IPS DF 6.9 (cell line): ENCODE data around the gene KLHL21.
"Not testable (repeated sequence)": the region's sequence is repeated elsewhere in the genome, so short reads cannot be mapped to it uniquely, and the experiment has no call there.

Source experiments
- DNase-seq: peaks from one replicate; pipeline ENCODE4 v3.0.0-alpha.2; 2013; ENCODE audit warnings: low read depth, low spot score
- H3K27ac ChIP-seq: one replicate; pipeline ENCODE4 v1.5.1; 2013; ENCODE audit warnings: low read length, control low read depth
- H3K27me3 ChIP-seq: 2 replicates; pipeline ENCODE4 v1.6.1; 2013; ENCODE audit warnings: mild to moderate bottlenecking, low read length; ENCODE audit not compliant: control insufficient read depth, insufficient read depth
- H3K36me3 ChIP-seq: 2 replicates; pipeline ENCODE4 v1.6.1; 2013; ENCODE audit warnings: low read length; ENCODE audit not compliant: control insufficient read depth, insufficient read depth
- H3K4me1 ChIP-seq: 2 replicates; pipeline ENCODE4 v1.6.1; 2013; ENCODE audit warnings: low read length; ENCODE audit not compliant: control insufficient read depth, insufficient read depth
- H3K4me3 ChIP-seq: 2 replicates; pipeline ENCODE4 v1.5.1; 2013; ENCODE audit warnings: mild to moderate bottlenecking, low read length
- H3K9me3 ChIP-seq: 2 replicates; pipeline ENCODE4 v1.6.1; 2013; ENCODE audit warnings: low read length, inconsistent platforms; ENCODE audit not compliant: control insufficient read depth, insufficient read depth
- WGBS: extraction: QIAGEN DNeasy Blood & Tissue Kit; methylation state at CpG from one replicate; pipeline ENCODE4 v1.1.7; 2013; ENCODE audit warnings: mixed read lengths, missing lambda C conversion rate; ENCODE audit not compliant: insufficient read length, insufficient coverage; 5-methylcytosine and 5-hydroxymethylcytosine counted together

KLHL21 gene

DNA sequence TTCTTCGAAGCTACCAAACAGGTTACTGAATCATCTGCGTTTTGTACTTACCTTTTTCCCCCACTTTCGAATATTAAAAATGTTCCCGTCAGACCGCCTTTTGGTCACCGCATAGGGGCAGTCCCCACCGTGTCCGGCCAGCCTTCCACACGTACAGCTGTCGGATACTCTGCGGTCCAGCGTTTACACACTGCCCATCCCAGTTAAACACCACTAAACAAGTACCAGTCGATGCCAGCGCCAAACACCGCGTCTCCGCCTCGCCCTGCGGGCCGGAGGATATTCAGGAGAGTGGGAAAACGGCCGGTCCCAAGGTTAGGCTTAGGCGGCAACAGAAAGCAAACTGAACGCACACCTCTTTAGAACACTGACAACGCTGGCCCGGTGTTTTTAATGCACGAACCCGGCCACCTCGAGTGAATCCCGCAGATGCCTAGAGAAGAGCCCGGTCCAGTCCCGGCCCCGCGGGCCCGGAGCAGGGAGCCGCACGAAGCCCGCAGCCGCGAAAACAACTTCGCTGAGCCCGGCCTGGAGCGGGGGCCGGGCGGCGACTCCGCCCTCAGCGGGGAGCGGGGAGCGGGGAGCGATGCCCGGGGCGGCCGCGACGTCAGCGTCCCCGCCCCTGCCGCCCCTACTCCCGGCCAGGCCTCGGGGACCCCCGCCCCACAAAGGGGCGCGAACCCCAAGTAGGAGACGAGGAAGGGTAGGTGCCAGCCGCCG, 10.1 kb upstream of the KLHL21 start:
- peaks cover 5% of the 10 kb centered on the region for H3K36me3 ChIP-seq
- H3K4me3 ChIP-seq, result peak overlapping the region; percentile 63; the same call in 1 of the 2 replicates
- no peak for DNase-seq
- no peak overlapping the region for H3K27ac ChIP-seq
- no peaks in the 10 kb centered on the region for H3K27me3 ChIP-seq
- no peaks in the 10 kb centered on the region for H3K9me3 ChIP-seq
- H3K4me1 ChIP-seq, result 0 out of 2 replicates have a peak, but pooled peaks cover 2% of the 10 kb centered on the region
- WGBS, result no CpG with 5 or more reads among the region's 67 CpGs

DNA sequence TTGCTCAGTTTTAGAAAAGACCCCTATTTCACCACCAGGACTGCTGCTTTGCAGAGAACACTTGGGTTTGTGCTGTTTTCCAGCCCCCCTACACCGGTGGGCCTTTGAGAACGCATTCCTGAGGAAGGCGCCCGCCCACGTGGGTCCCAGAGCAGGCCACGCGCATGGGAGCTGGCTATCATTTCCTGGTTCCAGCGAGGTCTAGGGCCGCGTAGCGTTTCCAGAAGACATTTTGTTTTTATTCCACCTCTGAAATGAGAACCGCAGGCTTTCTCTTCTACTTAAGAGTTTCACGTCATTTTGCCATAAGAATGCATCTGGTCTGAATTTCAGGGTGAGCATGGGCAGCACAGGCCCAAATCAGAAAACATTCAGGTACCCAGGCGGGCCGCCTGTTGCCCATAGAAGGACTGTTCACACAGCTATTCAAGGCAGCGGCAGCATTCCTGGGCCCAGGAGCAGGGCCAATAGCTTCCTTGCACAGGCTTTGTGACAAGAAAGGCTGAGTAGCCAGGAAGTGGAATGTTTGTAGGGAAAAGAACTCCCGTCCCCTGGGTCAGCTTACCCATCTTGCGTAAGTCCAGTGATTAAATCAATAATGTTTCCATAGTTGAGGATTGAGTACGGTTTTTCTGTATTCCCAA, 1.4 kb upstream of the KLHL21 start:
- H3K36me3 ChIP-seq, result peaks cover 3% of the 10 kb centered on the region
- H3K4me1 ChIP-seq, result no peaks in the 10 kb centered on the region
- no peak for DNase-seq
- H3K27me3 ChIP-seq, result no peaks in the 10 kb centered on the region
- no peak overlapping the region for H3K27ac ChIP-seq
- WGBS, result no CpG with 5 or more reads among the region's 19 CpGs
- H3K4me3 ChIP-seq, result peak overlapping the region; percentile 75; the same call in 1 of the 2 replicates
- no peaks in the 10 kb centered on the region for H3K9me3 ChIP-seq

DNA sequence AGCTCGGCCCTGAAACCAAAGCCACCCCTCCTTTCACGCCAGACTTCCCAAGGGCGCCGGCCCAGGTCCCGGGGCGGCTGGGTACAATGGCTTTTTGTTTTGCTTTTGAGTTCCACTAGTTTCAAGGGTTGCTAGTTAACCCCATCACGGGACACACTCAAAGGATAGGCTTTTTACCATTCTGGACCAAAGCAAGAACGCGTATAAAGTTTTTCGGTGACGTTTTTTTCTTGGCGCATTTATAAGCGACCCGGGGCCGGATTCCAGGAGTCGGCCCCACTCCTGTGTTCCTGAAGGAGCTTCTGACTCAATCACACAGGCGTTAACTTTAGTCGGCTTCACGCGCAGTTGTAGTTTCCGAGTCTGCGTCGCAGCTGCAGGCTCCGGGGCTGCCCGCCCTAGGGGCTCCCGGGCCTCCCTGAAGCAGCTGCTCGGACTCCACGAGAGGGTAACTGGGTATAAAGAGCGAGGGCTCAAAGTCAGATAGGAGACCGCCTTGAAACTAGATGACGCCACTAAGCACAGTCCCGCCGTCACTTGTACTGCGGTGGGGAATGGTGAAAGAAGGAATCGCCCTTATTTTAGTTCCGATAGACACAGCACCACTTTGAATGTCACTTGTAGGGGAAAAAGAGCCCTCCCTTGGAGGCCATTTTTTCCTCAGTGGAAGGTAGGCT, 707 bp upstream of the KLHL21 start:
- Histone ChIP-seq H3K4me1 (no peaks in the 10 kb centered on the region), H3K4me3 (peak overlapping the region; percentile 75; the same call in 1 of the 2 replicates), H3K27me3 (no peaks in the 10 kb centered on the region), H3K27ac (no peak overlapping the region), H3K36me3 (peaks cover 6% of the 10 kb centered on the region), H3K9me3 (no peaks in the 10 kb centered on the region)
- WGBS, result no CpG with 5 or more reads among the region's 36 CpGs
- no peak for DNase-seq

DNA sequence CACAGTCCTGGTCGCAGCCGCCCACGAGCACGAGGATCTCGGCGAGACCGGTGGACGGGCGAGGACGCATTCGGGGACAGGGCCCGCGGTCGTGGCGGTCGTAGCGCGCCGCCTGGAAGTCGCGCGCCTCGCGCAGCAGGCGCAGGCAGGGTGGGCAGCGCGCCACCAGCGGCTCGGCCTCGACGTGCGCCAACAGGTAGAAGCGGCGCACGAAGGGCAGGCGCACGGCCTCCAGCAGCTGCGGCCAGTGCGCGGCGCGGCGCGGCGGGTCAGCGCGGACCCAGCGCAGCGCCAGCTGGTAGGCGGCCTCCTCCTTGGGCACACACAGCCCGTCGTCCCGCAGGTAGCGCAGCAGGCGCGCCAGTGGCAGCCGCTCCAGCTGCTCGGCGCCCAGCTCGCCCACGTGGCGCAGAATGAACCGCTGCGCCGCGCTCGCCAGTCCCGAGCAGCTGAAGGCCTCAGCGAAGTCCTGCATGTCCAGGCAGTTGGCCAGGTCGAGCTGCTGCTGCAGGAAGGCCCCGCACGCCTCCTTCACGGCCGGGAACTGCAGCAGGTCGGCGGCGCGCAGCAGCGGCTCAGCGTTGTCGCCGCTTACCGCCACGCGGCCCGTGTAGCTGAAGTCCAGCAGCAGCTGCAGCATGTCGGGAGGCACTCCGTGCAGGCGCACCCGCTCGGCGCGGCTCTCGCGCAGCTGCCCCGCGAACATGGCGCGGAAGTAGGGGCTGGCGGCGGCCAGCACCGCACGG, 573 bp downstream of the KLHL21 start:
- Histone ChIP-seq H3K4me3 (peak overlapping the region; percentile 75), H3K27me3 (no peaks in the 10 kb centered on the region), H3K4me1 (no peaks in the 10 kb centered on the region), H3K27ac (no peak overlapping the region), H3K36me3 (peaks cover 15% of the 10 kb centered on the region), H3K9me3 (no peaks in the 10 kb centered on the region)
- no CpG with 5 or more reads among the region's 103 CpGs for WGBS
- no peak for DNase-seq

DNA sequence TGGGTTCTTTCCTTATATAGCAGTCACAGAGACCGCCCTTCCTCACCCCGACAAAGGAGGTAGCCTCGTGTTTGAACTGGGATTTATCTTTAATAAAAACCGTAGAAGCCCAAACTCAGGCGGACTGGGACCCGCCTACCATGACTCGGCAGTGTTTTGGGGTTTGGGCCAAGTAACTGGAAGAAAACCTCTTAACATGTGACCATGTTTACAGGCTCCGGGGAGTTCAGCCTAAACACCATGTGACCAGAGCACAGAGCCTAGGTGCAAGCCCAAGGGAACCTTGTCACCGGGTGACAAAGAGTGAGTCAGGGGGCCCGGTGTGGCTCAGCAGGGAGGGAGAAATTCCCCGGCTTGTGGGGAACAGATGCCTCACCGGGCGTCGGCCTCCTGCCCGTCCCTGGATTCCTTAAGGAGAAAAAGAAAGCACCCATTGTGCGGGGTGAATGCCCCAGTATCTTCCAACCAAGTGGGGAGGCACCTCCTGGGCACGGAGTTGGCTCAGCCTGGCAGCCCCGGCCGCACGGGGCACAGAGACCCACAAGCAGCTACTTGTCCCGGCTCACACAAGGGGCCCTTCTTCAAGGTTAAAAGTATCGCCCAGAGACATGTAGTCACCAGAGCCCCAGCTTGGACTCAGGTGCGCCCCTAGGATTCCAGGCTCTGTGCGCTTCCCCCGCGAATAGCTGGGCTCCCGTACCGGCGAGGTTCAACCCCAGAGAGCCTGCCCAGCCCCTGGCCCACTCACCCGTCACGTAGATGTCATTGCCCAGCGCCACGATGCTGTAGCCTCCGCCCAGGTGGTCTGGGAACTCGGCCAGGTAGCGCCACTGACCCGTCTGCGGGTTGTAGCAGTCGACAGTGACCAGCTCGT, 1.4 kb downstream of the KLHL21 start:
- Histone ChIP-seq H3K4me3 (peak overlapping the region; percentile 75), H3K27ac (no peak overlapping the region), H3K9me3 (no peaks in the 10 kb centered on the region), H3K36me3 (peaks cover 18% of the 10 kb centered on the region), H3K27me3 (no peaks in the 10 kb centered on the region), H3K4me1 (no peaks in the 10 kb centered on the region)
- no CpG with 5 or more reads among the region's 40 CpGs for WGBS
- DNase-seq, result no peak

DNA sequence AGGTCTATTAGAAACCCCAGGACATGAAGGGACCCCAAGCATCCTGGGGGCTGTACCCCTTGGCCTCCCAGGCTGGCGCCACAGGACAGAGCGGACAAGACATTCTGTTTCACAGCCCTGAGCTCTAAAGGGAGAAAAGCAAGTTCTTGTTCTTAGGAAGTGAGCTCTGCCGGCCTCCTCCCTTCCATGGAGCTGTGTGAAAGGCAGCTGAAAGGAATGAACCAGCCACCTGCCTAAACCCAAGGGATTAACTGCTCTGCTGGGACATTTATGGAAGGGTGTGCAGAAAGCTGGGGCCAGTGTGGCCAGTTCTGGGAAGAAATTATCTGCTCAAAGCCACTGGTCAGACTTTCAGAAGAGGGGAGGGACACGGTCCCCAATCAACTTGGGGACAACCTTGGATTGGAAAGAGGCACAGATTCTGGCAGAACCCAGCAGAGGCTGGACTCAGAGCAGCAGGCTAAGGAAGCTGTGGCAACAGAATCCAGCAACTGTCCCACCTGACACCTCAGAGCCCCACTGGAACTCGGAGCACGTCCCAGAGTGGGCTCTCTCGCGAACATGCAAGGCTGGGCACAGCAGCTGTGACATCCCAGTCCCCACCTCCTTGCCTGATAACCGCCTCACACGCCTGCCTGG, 2.1 kb downstream of the KLHL21 start:
- Histone ChIP-seq H3K27me3 (no peaks in the 10 kb centered on the region), H3K9me3 (no peaks in the 10 kb centered on the region), H3K4me3 (peak overlapping the region; percentile 75; the same call in 1 of the 2 replicates), H3K36me3 (peaks cover 18% of the 10 kb centered on the region), H3K27ac (no peak overlapping the region), H3K4me1 (no peaks in the 10 kb centered on the region)
- WGBS, result no CpG with 5 or more reads among the region's 10 CpGs
- DNase-seq, result no peak

DNA sequence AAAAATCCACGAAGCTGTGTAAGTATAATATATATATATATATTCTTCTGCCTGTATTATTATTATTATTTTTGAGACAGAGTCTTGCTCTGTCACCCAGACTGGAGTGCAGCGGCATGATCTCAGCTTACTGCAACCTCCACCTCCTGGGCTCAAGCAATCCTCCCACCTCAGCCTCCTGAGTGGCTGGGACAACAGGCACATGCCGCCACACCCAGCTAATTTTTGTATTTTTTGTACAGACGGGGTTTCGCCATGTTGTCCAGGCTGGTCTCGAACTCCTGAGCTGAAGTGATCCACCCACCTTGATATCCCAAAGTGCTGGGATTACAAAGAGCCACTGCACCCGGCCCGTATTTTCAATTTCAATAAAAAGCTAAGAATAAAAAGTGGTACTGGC, 2.7 kb downstream of the KLHL21 start:
- H3K9me3 ChIP-seq, H3K4me3 ChIP-seq, H3K27me3 ChIP-seq, H3K4me1 ChIP-seq, H3K27ac ChIP-seq, DNase-seq: not testable (repeated sequence)
- WGBS, result no CpG with 5 or more reads among the region's 8 CpGs
- peaks cover 23% of the 10 kb centered on the region for H3K36me3 ChIP-seq

DNA sequence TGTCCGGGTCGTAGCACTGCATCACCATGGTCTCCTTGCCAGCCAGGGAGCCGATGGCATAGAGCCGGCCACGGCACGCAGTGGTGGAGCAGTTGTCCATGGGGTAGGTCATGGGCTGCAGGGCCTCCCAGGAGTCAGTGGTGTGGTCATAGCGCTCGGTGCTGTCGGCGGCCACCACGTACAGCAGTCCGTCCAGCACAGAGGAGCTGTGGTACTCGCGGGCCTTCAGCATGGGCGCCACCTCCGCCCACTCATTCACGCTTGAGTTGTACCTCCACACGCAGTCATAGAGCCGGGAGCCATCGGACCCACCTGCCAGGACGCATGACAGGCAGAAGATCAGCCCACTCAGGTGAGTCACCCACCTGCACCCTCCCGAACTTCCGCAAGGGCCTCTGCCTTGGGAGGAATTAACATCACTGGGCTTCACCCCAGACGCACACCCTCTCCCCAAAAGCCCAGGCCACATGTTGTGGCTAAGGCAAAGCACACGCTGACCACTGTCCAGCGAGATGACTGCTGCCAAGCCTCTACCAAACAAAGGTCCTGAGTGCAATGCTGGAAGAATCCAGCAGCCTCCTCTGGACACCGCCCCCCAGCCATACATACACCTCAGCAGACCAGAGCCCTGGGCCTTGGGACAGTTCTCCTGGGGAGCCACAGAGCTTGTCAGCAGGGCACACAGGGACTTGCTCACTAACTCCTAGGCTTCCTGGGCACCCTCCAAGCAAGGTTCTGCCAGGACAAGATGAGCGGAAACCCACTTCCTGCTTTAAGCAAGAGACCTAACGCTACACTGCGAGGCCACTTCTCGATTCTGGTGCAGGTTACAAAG, 3.3 kb downstream of the KLHL21 start:
- Histone ChIP-seq H3K4me1 (no peaks in the 10 kb centered on the region), H3K27ac (no peak overlapping the region), H3K9me3 (no peaks in the 10 kb centered on the region), H3K27me3 (no peaks in the 10 kb centered on the region), H3K4me3 (no peak overlapping the region), H3K36me3 (peaks cover 25% of the 10 kb centered on the region)
- no CpG with 5 or more reads among the region's 31 CpGs for WGBS
- DNase-seq, result no peak

DNA sequence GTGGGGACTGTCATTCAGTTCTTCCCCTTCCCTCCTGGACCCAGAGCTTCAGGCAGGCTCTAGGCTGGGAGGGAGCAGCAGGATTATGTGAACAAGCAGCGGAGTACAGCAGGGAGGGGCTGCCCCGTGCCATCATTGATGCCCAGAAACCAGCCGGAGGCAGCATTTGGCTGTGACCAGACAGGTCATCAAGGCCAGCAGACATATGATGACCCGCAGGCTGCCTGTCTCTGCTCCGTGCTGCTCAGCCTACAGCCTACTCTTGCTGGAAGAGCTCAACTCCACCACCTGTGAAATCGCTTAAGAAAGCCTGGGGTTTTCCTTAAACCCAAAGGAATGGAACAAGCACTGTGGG, 4.9 kb downstream of the KLHL21 start:
- H3K4me3 ChIP-seq, result no peak overlapping the region
- H3K9me3 ChIP-seq, result no peaks in the 10 kb centered on the region
- peaks cover 30% of the 10 kb centered on the region for H3K36me3 ChIP-seq
- no peak for DNase-seq
- H3K27ac ChIP-seq, result no peak overlapping the region
- H3K4me1 ChIP-seq, result no peaks in the 10 kb centered on the region
- H3K27me3 ChIP-seq, result no peaks in the 10 kb centered on the region
- WGBS, result no CpG with 5 or more reads among the region's 6 CpGs
